GM12874 (cell line): ENCODE results near the gene FXYD1.

Experiments used
- TF ChIP-seq, protein P1 (sequence below): IDR thresholded peaks from 2 replicates; pipeline ENCODE4 v1.5.1; 2011; ENCODE audit warnings: low read depth, mild to moderate bottlenecking, control low read depth, low read length, moderate library complexity; ENCODE audit not compliant: insufficient read depth

Gene FXYD1

DNA sequence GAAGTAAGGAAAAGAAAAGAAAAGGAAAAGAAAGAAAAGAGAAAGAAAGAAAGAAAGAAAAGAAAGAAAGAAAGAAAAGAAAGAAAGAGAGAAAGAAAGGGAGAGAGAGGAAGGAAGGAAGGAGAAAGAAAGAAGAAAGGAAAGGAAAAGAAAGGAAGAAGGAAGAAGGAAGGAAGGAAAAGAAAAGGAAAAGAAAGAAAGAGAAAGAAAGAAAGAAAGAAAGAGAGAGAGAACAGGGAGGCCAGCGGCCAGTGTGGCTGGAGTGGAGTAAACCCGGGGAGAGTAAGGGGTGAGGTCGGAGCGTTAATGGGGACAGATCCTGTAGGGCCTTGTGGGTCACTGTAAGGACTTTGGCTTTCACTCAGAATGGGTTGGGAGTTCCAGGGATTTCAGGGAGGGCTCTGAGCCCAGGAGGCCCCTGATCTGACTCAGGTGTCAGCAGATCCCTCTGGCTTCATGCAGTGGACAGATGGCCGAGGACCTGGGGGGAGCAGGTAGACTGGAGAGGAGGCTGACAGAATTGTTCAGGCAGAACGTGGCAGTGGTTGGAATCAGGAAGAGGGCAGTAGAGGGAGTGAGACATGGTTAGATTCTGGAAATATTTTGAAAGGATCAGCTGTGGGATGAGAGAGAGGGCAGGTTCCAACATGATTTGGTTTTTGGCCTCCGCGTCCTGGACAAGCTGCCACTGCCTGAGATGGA, 42.8 kb upstream of the FXYD1 start:
- TF ChIP-seq, protein P1, sequence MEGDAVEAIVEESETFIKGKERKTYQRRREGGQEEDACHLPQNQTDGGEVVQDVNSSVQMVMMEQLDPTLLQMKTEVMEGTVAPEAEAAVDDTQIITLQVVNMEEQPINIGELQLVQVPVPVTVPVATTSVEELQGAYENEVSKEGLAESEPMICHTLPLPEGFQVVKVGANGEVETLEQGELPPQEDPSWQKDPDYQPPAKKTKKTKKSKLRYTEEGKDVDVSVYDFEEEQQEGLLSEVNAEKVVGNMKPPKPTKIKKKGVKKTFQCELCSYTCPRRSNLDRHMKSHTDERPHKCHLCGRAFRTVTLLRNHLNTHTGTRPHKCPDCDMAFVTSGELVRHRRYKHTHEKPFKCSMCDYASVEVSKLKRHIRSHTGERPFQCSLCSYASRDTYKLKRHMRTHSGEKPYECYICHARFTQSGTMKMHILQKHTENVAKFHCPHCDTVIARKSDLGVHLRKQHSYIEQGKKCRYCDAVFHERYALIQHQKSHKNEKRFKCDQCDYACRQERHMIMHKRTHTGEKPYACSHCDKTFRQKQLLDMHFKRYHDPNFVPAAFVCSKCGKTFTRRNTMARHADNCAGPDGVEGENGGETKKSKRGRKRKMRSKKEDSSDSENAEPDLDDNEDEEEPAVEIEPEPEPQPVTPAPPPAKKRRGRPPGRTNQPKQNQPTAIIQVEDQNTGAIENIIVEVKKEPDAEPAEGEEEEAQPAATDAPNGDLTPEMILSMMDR = no peak

DNA sequence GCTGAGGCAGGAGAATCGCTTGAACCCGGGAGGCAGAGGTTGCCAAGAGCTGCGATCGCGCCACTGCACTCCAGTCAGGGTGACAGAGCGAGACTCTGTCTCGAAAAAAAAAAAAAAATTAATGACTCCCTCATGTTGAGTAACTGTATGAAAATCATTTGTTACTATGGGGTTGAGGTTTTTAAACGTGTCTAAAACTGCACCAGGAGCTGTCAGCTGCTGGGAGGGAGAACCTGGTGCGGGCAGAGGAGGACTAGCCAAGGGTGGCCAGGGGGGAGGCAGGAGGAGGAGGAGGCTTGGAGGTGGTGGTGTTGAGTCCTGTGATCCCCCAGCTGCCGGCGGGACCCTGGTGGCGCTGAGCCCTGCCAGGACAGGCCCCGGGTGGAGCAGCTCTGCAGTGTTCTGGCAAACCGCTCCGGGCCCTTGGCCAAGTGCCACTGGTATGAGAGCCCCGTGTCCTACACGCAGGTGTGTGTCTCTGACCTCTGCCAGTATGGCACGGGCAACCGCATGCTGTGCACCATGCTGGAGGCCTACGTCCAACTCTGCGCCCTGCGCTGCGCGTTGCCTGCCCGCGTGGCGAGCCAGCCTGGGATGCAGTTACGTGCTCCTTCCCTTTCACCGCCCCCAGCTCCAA, 40.1 kb upstream of the FXYD1 start:
- TF ChIP-seq, protein P1 = no peak

DNA sequence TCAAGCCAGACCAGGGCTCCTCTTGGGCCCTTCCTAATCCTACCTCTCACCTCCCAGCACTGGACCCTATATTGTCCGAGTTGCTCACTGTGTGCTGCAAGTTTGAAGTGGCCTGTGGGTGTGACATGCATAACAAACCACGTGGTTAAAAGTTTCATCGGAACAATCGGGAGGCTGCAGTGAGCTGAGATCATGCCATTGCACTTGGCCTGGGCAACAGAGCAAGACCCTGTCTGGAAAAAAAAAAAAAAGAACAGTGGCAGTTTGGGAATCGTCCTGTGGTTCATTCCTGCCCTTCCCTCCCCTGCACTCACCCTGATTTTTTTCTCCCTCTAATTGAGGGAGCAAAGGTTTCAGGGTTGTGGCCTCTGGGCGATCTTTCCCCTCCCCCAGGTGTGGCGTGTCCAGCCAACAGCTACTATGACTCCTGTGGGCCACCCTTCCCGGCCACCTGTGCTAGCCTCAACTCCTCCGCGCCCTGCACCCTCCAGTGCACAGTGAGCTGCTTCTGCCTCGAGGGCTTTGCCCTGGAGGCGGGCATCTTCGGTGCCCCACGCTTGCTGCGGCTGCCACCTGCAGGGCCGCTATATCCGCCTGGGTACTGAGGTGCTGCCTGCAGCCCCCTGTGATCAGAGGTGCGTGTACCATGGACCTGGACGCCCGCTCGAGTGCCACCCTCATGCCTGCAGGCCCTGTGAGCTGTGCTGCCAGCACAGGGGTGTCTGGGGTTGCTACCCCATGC, 39.3 kb upstream of the FXYD1 start:
- TF ChIP-seq, protein P1 = no peak

DNA sequence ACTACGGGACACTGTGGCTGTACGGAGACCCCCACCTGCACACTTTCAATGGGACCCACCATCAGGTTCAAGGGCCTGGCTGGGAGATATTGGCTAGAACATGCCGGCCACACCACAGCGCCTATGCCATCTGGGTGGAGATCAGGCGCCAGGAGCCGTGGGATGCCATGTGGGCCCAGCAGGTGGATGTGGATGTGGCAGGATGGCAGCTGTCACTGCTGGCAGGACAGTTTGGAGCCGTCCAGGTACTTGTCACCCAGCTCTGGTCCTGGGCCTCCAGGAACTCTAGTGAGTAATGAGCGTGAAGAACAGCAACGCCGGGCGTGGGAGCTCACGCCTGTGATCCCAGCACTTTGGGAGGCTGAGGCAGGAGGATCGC, 38.7 kb upstream of the FXYD1 start:
- TF ChIP-seq, protein P1 = no peak

DNA sequence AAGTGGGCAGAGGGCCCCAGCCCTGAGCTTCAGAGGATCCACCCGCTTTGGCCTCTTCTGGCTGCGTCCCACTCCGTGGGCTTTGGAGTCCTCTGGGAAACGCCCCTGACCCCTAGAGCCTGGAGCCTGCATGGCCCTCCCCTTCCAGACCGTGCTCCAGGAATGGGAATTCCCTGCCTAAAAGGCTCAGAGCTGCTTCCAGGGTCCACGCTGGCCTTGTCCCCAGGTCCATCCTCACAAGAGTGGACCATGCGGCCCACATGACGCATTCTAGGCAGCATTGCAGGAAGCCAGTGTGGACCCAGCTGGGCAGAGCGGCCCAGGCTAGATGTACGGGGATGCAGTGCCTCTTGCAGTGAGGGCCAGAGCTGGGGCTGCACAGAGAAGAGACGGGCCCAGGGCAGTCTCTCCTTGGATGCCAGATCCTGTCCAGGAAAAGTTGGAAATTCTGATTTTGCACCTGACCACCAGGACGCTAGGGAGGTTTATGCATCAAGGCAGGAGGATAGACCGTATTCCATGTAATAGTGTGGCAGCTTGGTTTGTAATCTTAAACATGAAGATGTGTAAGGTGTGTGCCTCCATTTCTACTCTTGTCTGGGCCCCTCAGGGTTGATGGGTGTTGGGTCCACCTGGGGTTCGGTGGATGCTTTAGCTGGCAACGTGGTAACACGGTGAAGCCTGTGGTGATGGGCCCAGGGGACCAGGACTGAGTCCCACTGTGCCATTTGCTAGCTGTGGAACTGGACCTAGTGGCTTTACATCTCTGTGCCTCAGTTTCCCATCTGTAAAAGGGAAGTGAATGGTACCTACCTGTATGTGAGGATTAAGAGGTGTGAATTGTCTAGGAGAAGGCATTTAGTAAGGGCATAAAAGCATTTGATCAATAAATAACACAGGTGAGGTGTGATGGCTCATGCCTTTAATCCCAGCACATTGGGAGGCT, 37.8 kb upstream of the FXYD1 start:
- TF ChIP-seq, protein P1 = no peak

DNA sequence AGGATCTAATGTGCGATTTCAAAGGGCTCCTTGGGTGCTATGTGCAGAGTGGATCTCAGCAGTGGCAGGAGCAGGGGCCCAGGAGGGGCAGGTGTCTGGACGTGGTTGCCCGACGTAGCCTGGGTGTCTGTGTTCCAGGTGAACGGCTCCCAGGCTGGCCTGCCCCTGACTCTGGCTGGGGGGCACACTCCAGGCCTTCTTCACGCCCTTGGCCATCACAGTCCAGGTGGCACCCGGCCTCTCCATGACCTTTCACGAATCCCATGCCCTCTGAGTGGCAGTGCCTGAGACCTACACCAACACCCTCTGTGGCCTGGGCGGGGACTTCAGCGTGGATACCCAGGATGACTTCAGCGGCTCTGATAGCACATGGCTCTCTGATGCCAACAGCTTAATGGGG, 34.3 kb upstream of the FXYD1 start:
- TF ChIP-seq, protein P1 = no peak
